Measurements from ENCODE around the gene CAPN5. TPM values are rescaled to one million over a fixed set of nuclear protein-coding genes. Genes with fewer than 3 reads are reported as not detected.

CAPN5 gene
- polyA plus RNA-seq, 2 of the 4 experiments (the other 2 are of a cell fraction): 9.4 to 12.9 TPM

- no peak for FAIRE-seq
- Histone ChIP-seq H3K9me3 (no peaks in the 10 kb centered on the region), H3K27ac (no peak overlapping the region), H3K4me3 (no peak overlapping the region), H3K4me1 (peaks cover 47% of the 10 kb centered on the region), H3K4me2 (no peak overlapping the region)
- POLR2A ChIA-PET: interaction anchor here (1.0 kb wide), 1 partner anchor 45 kb away, joined by 4 read pairs; the partner anchor contains the start of gene CAPN5
- 87% methylated on average over 6 of the region's 6 CpGs for WGBS (ENCODE audit: missing lambda C conversion rate)
- CTCF ChIA-PET: interaction anchor here (0.6 to 23.6 kb wide), 11 partner anchors 8 to 76 kb away, joined by 3 to 290 read pairs (median 22); partner anchors contain the start of genes MYO7A and OMP
- ATAC-seq: no peak
- DNase-seq (ENCODE audit: low read depth in 1 of 2, low spot score in 1 of 2): no peak
- TF ChIP-seq ZC3H11A (IDR thresholded peaks at IDR 0.05) (no peak), HOXA7 (CRISPR knock-in tag; IDR thresholded peaks at IDR 0.05) (no peak), BHLHE40 (IDR thresholded peaks at IDR 0.05; ENCODE audit: low read depth, low read length) (no peak), CHD4 (IDR thresholded peaks at IDR 0.05; ENCODE audit: borderline replicate concordance) (no peak), HMGXB4 (CRISPR knock-in tag; IDR thresholded peaks at IDR 0.05; ENCODE audit: borderline replicate concordance) (no peak), TP53 (CRISPR knock-in tag; IDR thresholded peaks at IDR 0.05) (no peak), NPAS2 (CRISPR knock-in tag; IDR thresholded peaks at IDR 0.05; ENCODE audit: borderline replicate concordance) (no peak), RFX5 (IDR thresholded peaks at IDR 0.05) (no peak), RNF2 (IDR thresholded peaks at IDR 0.05; ENCODE audit: borderline replicate concordance, low read depth) (no peak), CEBPB (IDR thresholded peaks at IDR 0.05) (no peak), NFE2L2 (conservative IDR thresholded peaks at IDR 0.05; ENCODE audit: low read length) (no peak)
- TF ChIP-seq, protein P1, sequence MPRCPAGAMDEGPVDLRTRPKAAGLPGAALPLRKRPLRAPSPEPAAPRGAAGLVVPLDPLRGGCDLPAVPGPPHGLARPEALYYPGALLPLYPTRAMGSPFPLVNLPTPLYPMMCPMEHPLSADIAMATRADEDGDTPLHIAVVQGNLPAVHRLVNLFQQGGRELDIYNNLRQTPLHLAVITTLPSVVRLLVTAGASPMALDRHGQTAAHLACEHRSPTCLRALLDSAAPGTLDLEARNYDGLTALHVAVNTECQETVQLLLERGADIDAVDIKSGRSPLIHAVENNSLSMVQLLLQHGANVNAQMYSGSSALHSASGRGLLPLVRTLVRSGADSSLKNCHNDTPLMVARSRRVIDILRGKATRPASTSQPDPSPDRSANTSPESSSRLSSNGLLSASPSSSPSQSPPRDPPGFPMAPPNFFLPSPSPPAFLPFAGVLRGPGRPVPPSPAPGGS (IDR thresholded peaks at IDR 0.05): no peak
Measured at GRCh38 chr11:77111946-77112345, 45.2 kb downstream of the CAPN5 start.

GRCh38 chr11:77112641-77113381 is 46.0 kb downstream of the CAPN5 start:
- WGBS (ENCODE audit: missing lambda C conversion rate): 91% methylated on average over 16 of the region's 20 CpGs
- Histone ChIP-seq H3K27ac (peak overlapping the region in 1 of 2 experiments; percentile 48; a peak in 3 of 6 replicates), H3K9me3 (no peaks in the 10 kb centered on the region), H3K4me3 (no peak overlapping the region), H3K4me1 (peaks cover 38% of the 10 kb centered on the region), H3K4me2 (no peak overlapping the region)
- no peak for TF ChIP-seq TFCP2L1 (CRISPR knock-in tag; IDR thresholded peaks at IDR 0.05)
- no peak for TF ChIP-seq CHD4 (IDR thresholded peaks at IDR 0.05; ENCODE audit: borderline replicate concordance)
- TF ChIP-seq ZSCAN20 (CRISPR knock-in tag; IDR thresholded peaks at IDR 0.05): no peak
- no peak for TF ChIP-seq HEYL (CRISPR knock-in tag; IDR thresholded peaks at IDR 0.05)
- TF ChIP-seq KDM5A (IDR thresholded peaks at IDR 0.05): no peak
- no peak for TF ChIP-seq FOXS1 (CRISPR knock-in tag; IDR thresholded peaks at IDR 0.05)
- TF ChIP-seq MAX (IDR thresholded peaks at IDR 0.05): no peak
- TF ChIP-seq NPAS2 (CRISPR knock-in tag; IDR thresholded peaks at IDR 0.05; ENCODE audit: borderline replicate concordance): no peak
- ChIA-PET CTCF (interaction anchor here (0.7 to 23.6 kb wide), 19 partner anchors 9 to 506 kb away, joined by 3 to 290 read pairs (median 5); partner anchors contain the start of genes MYO7A and OMP), POLR2A (no interaction called here)
- FAIRE-seq (no peak), DNase-seq (ENCODE audit: low read depth in 1 of 2, low spot score in 1 of 2) (no peak), ATAC-seq (no peak)
